PC-9 (cell line): Measurements from ENCODE around the gene ZNF219. TPM values are rescaled to one million over a fixed set of nuclear protein-coding genes. Genes with fewer than 3 reads are reported as not detected.

Experiments used
- BruUV-seq: library from RNA; stranded (reverse); fragments of 400-500 nt; replicated peaks from 2 replicates; lab custom pipeline; 2021; lab: Mats Ljungman, UMichigan
- CTCF ChIA-PET: fragments of 300-600 bp; sonication (Branson Sonifier 250); formaldehyde crosslinking; loops from one replicate; lab custom pipeline; 2022; ENCODE audit warnings: antibody characterized with exemption; lab: Charles Lee
- POLR2A ChIA-PET: fragments of 300-600 bp; sonication (Branson Sonifier 250); formaldehyde crosslinking; loops from one replicate; lab custom pipeline; 2022; ENCODE audit warnings: antibody characterized with exemption; ENCODE audit not compliant: unreplicated experiment; lab: Charles Lee
- DNase-seq, 2 experiments: peaks; one replicate each; pipeline versions ENCODE4 v3.0.0 to v3.0.0-alpha.2; 2015 to 2022; ENCODE audit warnings: mixed read lengths in 1 of 2
- H2AFZ ChIP-seq: fragments of 200-600 bp; sonication (generic); 2 replicates; pipeline ENCODE4 v1.8.1; 2017; ENCODE audit warnings: antibody characterized with exemption
- H3F3A ChIP-seq: fragments of 200-600 bp; sonication (generic); 2 replicates; pipeline ENCODE4 v1.8.1; 2017; ENCODE audit warnings: antibody characterized with exemption, mild to moderate bottlenecking, low read depth; ENCODE audit not compliant: insufficient read depth
- H3K27ac ChIP-seq: fragments of 200-600 bp; sonication (generic); 2 replicates; pipeline ENCODE4 v1.6.1; 2016; ENCODE audit warnings: mixed run types
- H3K27me3 ChIP-seq: fragments of 200-600 bp; sonication (generic); 2 replicates; pipeline ENCODE4 v1.6.1; 2016; ENCODE audit warnings: low read depth, mixed run types; ENCODE audit not compliant: insufficient read depth
- H3K36me3 ChIP-seq: fragments of 200-600 bp; sonication (generic); 2 replicates; pipeline ENCODE4 v1.6.1; 2016; ENCODE audit warnings: low read depth, mixed run types
- H3K4me1 ChIP-seq: fragments of 200-600 bp; sonication (generic); replicated peaks from 2 replicates; pipeline ENCODE4 v1.6.1; 2016; ENCODE audit warnings: mixed run types; ENCODE audit not compliant: insufficient read depth
- H3K4me2 ChIP-seq: fragments of 200-600 bp; sonication (generic); 2 replicates; pipeline ENCODE4 v1.6.1; 2017; ENCODE audit warnings: mixed run types
- H3K4me3 ChIP-seq: fragments of 200-600 bp; sonication (generic); 2 replicates; pipeline ENCODE4 v1.6.1; 2016; ENCODE audit warnings: mixed run types
- H3K79me2 ChIP-seq: fragments of 200-600 bp; sonication (generic); 2 replicates; pipeline ENCODE4 v1.6.1; 2017; ENCODE audit warnings: low read depth, mixed run types
- H3K9me2 ChIP-seq: fragments of 200-600 bp; sonication (generic); 2 replicates; pipeline ENCODE4 v1.8.1; 2017; ENCODE audit warnings: mild to moderate bottlenecking; ENCODE audit not compliant: insufficient read depth
- H3K9me3 ChIP-seq: fragments of 200-600 bp; sonication (generic); 2 replicates; pipeline ENCODE4 v1.8.1; 2016; ENCODE audit warnings: low read depth; ENCODE audit not compliant: insufficient read depth
- H4K20me1 ChIP-seq: fragments of 200-600 bp; sonication (generic); 2 replicates; pipeline ENCODE4 v1.8.1; 2017; ENCODE audit not compliant: insufficient read depth
- EZH2 ChIP-seq: fragments of 200-600 bp; sonication (generic); IDR thresholded peaks from 2 replicates; pipeline ENCODE4 v1.8.0; 2017; ENCODE audit warnings: antibody characterized with exemption, low read depth
- intact Hi-C: fragments of 100-400 bp; cut with micrococcal nuclease; formaldehyde crosslinking; loops from one replicate; pipeline ENCODE4 v1.10.0; 2022; ENCODE audit not compliant: unreplicated experiment
- total RNA-seq: library from RNA; stranded (reverse); gene quantifications from 2 replicates; pipeline ENCODE4 v1.2.3, GENCODE V29; 2021
- TF ChIP-seq, protein P1 (sequence below): fragments of 200-600 bp; sonication (generic); conservative IDR thresholded peaks from 2 replicates; pipeline ENCODE4 v1.6.1; 2017; ENCODE audit warnings: mixed run types, antibody characterized with exemption, mild to moderate bottlenecking, moderate library complexity

Gene ZNF219
- total RNA-seq, 1 experiment from 2014 or later = 25.3 TPM

DNA sequence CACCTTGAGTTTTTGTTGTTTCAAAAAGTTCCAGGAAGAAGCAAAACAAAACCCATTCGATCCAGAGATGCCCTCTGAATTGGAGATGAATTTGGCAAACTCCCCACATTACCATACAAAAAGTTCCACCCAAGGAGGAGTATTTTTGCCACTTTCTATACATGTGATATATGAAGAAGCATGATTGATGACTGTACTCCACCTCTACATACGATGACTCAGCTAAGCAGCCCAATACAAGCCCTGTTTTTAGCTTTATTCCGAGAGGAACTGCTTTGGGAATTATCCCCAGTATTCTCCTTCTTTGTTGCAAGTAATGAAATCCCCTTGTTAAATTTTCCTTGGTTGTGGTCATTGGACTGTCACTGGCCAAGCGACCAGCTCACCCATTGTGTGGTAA, 13.8 kb upstream of the ZNF219 start:
- CTCF ChIA-PET = no interaction called here

DNA sequence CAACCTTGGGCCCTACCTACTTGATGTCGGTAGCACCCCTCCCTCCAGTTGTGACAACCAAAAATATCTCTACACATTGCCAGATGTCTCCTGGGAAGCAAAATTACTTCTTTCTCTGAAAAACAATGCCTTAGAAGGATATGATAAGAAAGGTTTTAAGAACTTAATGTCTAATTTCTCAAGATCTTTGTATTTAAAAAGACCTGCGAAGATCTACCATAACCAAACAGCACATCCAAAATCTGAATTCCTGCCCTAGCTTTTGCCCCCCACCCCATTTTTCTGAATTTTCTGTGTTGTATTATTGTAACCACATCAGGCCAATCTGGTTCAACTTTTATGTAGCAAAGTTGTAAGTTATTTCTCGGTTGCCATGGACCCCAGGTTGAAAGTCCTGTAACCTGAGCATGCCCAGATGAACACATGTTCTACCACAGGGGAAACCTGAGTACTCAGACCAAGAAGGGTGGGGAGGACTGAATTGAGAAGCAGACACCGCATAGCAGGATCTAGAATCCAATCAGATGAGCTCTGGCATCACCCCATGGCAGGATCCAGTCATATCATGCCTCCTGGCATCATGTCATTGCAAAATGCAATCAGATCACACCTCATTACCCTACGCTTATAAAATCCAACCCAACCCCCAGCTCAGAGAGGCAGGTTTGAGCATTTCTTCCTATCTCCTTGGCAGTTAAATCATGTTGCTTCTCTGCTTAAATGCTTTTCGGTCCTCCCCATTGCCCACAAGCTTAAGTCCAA, 11.1 kb upstream of the ZNF219 start:
- H3K27ac ChIP-seq = no peak overlapping the region
- no peaks in the 10 kb centered on the region for H3K79me2 ChIP-seq
- no peaks in the 10 kb centered on the region for H4K20me1 ChIP-seq
- H3K4me2 ChIP-seq = no peak overlapping the region
- no peaks in the 10 kb centered on the region for H3K9me3 ChIP-seq
- no peaks in the 10 kb centered on the region for H3K9me2 ChIP-seq
- DNase-seq = peak in 1 of 2 experiments; percentile 44
- TF ChIP-seq, protein P1, sequence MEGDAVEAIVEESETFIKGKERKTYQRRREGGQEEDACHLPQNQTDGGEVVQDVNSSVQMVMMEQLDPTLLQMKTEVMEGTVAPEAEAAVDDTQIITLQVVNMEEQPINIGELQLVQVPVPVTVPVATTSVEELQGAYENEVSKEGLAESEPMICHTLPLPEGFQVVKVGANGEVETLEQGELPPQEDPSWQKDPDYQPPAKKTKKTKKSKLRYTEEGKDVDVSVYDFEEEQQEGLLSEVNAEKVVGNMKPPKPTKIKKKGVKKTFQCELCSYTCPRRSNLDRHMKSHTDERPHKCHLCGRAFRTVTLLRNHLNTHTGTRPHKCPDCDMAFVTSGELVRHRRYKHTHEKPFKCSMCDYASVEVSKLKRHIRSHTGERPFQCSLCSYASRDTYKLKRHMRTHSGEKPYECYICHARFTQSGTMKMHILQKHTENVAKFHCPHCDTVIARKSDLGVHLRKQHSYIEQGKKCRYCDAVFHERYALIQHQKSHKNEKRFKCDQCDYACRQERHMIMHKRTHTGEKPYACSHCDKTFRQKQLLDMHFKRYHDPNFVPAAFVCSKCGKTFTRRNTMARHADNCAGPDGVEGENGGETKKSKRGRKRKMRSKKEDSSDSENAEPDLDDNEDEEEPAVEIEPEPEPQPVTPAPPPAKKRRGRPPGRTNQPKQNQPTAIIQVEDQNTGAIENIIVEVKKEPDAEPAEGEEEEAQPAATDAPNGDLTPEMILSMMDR = no peak
- TF ChIP-seq EZH2 = no peak
- H3F3A ChIP-seq = peaks cover 10% of the 10 kb centered on the region
- no peaks in the 10 kb centered on the region for H3K36me3 ChIP-seq
- H3K4me3 ChIP-seq = no peak overlapping the region
- H3K4me1 ChIP-seq = peaks cover 25% of the 10 kb centered on the region
- H3K27me3 ChIP-seq = no peaks in the 10 kb centered on the region
- no peak overlapping the region for H2AFZ ChIP-seq
- no TSS peak for BruUV-seq
- CTCF ChIA-PET = no interaction called here
- intact Hi-C loops = loop anchor here (10.0 kb wide), 1 partner anchor 135 kb away; no protein-coding TSS in a partner anchor
- POLR2A ChIA-PET = interaction anchor here (0.6 kb wide), 1 partner anchor 61 kb away, joined by 4 read pairs; no protein-coding TSS in a partner anchor

More for the DNA sequence above, 13.8 kb upstream of the ZNF219 start:
- Histone ChIP-seq H3K36me3 (no peaks in the 10 kb centered on the region), H2AFZ (no peak overlapping the region), H3K9me3 (no peaks in the 10 kb centered on the region), H3K79me2 (no peaks in the 10 kb centered on the region), H3K4me1 (peaks cover 2% of the 10 kb centered on the region; the same call in 1 of the 2 replicates), H3K27me3 (no peaks in the 10 kb centered on the region), H3K27ac (no peak overlapping the region), H4K20me1 (no peaks in the 10 kb centered on the region), H3K4me3 (no peak overlapping the region), H3K4me2 (no peak overlapping the region), H3F3A (no peaks in the 10 kb centered on the region), H3K9me2 (no peaks in the 10 kb centered on the region)
- no peak for TF ChIP-seq EZH2
- TF ChIP-seq, protein P1 = no peak
- BruUV-seq = no TSS peak
- no peak for DNase-seq
- intact Hi-C loops = no loop called here
- POLR2A ChIA-PET = no interaction called here

DNA sequence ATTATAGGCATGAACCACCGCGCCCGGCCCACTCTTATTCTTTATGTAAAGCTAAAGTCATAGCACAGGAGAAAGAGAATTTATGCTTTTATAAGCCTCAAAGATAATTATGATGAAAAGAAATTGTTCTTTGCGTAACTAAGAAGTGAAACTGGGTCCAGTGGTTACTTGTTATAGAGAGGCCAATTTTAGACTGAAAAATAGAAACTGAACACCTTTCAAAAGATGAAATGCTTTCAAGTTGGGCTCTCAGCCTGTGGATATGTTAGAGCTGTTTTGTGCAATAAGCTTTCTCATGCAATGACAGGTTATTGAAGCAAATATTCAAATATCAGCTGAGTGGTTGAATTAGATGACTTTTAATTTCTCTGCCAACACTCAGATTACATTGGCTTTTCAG, 10.3 kb upstream of the ZNF219 start:
- TF ChIP-seq, protein P1 = no peak
- no peak for TF ChIP-seq EZH2
- no peaks in the 10 kb centered on the region for H3K79me2 ChIP-seq
- BruUV-seq = no TSS peak
- no peak overlapping the region for H2AFZ ChIP-seq
- ChIA-PET CTCF (no interaction called here), POLR2A (interaction anchor here (0.6 kb wide), 1 partner anchor 61 kb away, joined by 4 read pairs; no protein-coding TSS in a partner anchor)
- intact Hi-C loops = loop anchor here (10.0 kb wide), 1 partner anchor 134 kb away; no protein-coding TSS in a partner anchor
- no peaks in the 10 kb centered on the region for H3K9me3 ChIP-seq
- no peaks in the 10 kb centered on the region for H3K9me2 ChIP-seq
- H4K20me1 ChIP-seq = no peaks in the 10 kb centered on the region
- H3K4me3 ChIP-seq = no peak overlapping the region
- H3K4me2 ChIP-seq = no peak overlapping the region
- peaks cover 26% of the 10 kb centered on the region for H3K4me1 ChIP-seq
- no peaks in the 10 kb centered on the region for H3K27me3 ChIP-seq
- no peak overlapping the region for H3K27ac ChIP-seq
- DNase-seq = no peak
- no peaks in the 10 kb centered on the region for H3K36me3 ChIP-seq
- peaks cover 11% of the 10 kb centered on the region for H3F3A ChIP-seq
